Measurements from ENCODE around the gene RANBP3. TPM values are rescaled to one million over a fixed set of nuclear protein-coding genes. Genes with fewer than 3 reads are reported as not detected.

Gene RANBP3
- total and polyA plus RNA-seq, 2 of the 8 experiments (the other 6 are each of a cell fraction or from before 2014, with no cell fraction given): 95.4 to 122 TPM

GRCh38 chr19:5881543-5882299 lies 96.2 kb downstream of the RANBP3 start (continued):
- TF ChIP-seq CHD7 (IDR thresholded peaks at IDR 0.05; ENCODE audit: insufficient replicate concordance, low read length): no peak

Data from H1 (cell line).